Trophoblast cell (in vitro differentiated cells and primary cell): ENCODE data around the gene SEZ6.

Experiments used
- DNase-seq, 2 donors: peaks; one replicate each; pipeline ENCODE4 v3.0.0-alpha.2; 2016
- H2AFZ ChIP-seq: 2 replicates; pipeline ENCODE4 v1.6.1; 2013; ENCODE audit warnings: low read length, moderate library complexity, mild to moderate bottlenecking; ENCODE audit not compliant: insufficient read depth, poor library complexity
- H2AK5ac ChIP-seq: 2 replicates; pipeline ENCODE4 v1.6.1; 2013; ENCODE audit warnings: mild to moderate bottlenecking, low read length
- H2BK120ac ChIP-seq: 2 replicates; pipeline ENCODE4 v1.6.1; 2013; ENCODE audit warnings: low read length, mild to moderate bottlenecking, moderate library complexity; ENCODE audit not compliant: insufficient read depth, poor library complexity
- H2BK12ac ChIP-seq: 2 replicates; pipeline ENCODE4 v1.6.1; 2013; ENCODE audit warnings: mild to moderate bottlenecking, low read length, moderate library complexity
- H2BK5ac ChIP-seq: 2 replicates; pipeline ENCODE4 v1.6.1; 2013; ENCODE audit warnings: low read length, low read depth, moderate library complexity, mild to moderate bottlenecking; ENCODE audit not compliant: poor library complexity
- H3K14ac ChIP-seq: 2 replicates; pipeline ENCODE4 v1.6.1; 2013; ENCODE audit warnings: mild to moderate bottlenecking, low read length
- H3K18ac ChIP-seq: 2 replicates; pipeline ENCODE4 v1.6.1; 2013; ENCODE audit warnings: mild to moderate bottlenecking, low read length
- H3K23ac ChIP-seq: 2 replicates; pipeline ENCODE4 v1.6.1; 2013; ENCODE audit warnings: low read length
- H3K27ac ChIP-seq: 2 replicates; pipeline ENCODE4 v1.5.1; 2013; ENCODE audit warnings: low read depth, mild to moderate bottlenecking, inconsistent platforms, low read length, moderate library complexity
- H3K27me3 ChIP-seq: 2 replicates; pipeline ENCODE4 v1.6.1; 2013; ENCODE audit warnings: inconsistent platforms, mild to moderate bottlenecking, low read length, moderate library complexity; ENCODE audit not compliant: insufficient read depth
- H3K36me3 ChIP-seq, 2 experiments: 1 replicate in 1 of 2; 2 replicates in 1 of 2; pipeline ENCODE4 v1.6.1; 2013; ENCODE audit warnings: low read length in 2 of 2, mild to moderate bottlenecking in 2 of 2, moderate library complexity in 1 of 2; ENCODE audit not compliant: insufficient read depth in 2 of 2, control insufficient read depth in 1 of 2
- H3K4ac ChIP-seq: 2 replicates; pipeline ENCODE4 v1.6.1; 2013; ENCODE audit warnings: low read depth, mild to moderate bottlenecking, low read length, moderate library complexity
- H3K4me1 ChIP-seq, 2 experiments: 1 replicate in 1 of 2; 2 replicates in 1 of 2; pipeline ENCODE4 v1.6.1; 2013; ENCODE audit warnings: low read length in 2 of 2, mild to moderate bottlenecking in 2 of 2, moderate library complexity in 1 of 2; ENCODE audit not compliant: insufficient read depth in 2 of 2, control insufficient read depth in 1 of 2
- H3K4me2 ChIP-seq: 2 replicates; pipeline ENCODE4 v1.6.1; 2013; ENCODE audit warnings: inconsistent platforms, mild to moderate bottlenecking, low read length, moderate library complexity
- H3K4me3 ChIP-seq: 2 replicates; pipeline ENCODE4 v1.5.1; 2013; ENCODE audit warnings: mild to moderate bottlenecking, low read depth, low read length, inconsistent platforms
- H3K79me1 ChIP-seq: one replicate; pipeline ENCODE4 v1.6.1; 2013; ENCODE audit warnings: low read length
- H3K79me2 ChIP-seq: 2 replicates; pipeline ENCODE4 v1.6.1; 2013; ENCODE audit warnings: low read length, mild to moderate bottlenecking; ENCODE audit not compliant: control insufficient read depth, insufficient read depth, poor library complexity
- H3K9ac ChIP-seq: 2 replicates; pipeline ENCODE4 v1.6.1; 2013; ENCODE audit warnings: mild to moderate bottlenecking, low read length
- H3K9me3 ChIP-seq: 2 replicates; pipeline ENCODE4 v1.6.1; 2013; ENCODE audit warnings: low read depth, mild to moderate bottlenecking, control low read depth, inconsistent platforms, low read length; ENCODE audit not compliant: insufficient read depth
- H4K12ac ChIP-seq: 2 replicates; pipeline ENCODE4 v1.6.1; 2013; ENCODE audit warnings: low read depth, mild to moderate bottlenecking, low read length, moderate library complexity
- H4K8ac ChIP-seq: 2 replicates; pipeline ENCODE4 v1.6.1; 2013; ENCODE audit warnings: low read depth, mild to moderate bottlenecking, low read length, moderate library complexity
- H4K91ac ChIP-seq: one replicate; pipeline ENCODE4 v1.6.1; 2013; ENCODE audit warnings: low read depth, mild to moderate bottlenecking, low read length, moderate library complexity
- WGBS: extraction: QIAGEN DNeasy Blood & Tissue Kit; methylation state at CpG from one replicate; pipeline ENCODE4 v1.1.7; 2013; ENCODE audit warnings: missing lambda C conversion rate; ENCODE audit not compliant: insufficient read length, insufficient coverage; ENCODE audit errors: extremely low coverage; 5-methylcytosine and 5-hydroxymethylcytosine counted together

SEZ6 gene

GRCh38 chr17:29010586-29010985 lies 4.8 kb upstream of the SEZ6 start:
- no peak overlapping the region for H2BK120ac ChIP-seq
- no peak overlapping the region for H3K4ac ChIP-seq
- no peak overlapping the region for H4K91ac ChIP-seq
- no peak overlapping the region for H3K18ac ChIP-seq
- H3K9me3 ChIP-seq: no peaks in the 10 kb centered on the region
- H3K27ac ChIP-seq: no peak overlapping the region
- no peaks in the 10 kb centered on the region for H3K79me2 ChIP-seq
- no peak overlapping the region for H3K4me2 ChIP-seq
- H3K4me1 ChIP-seq: no peaks in the 10 kb centered on the region
- no peak overlapping the region for H3K23ac ChIP-seq
- H4K8ac ChIP-seq: no peak overlapping the region
- peaks cover under 1% of the 10 kb centered on the region for H3K27me3 ChIP-seq
- no peak overlapping the region for H2BK5ac ChIP-seq
- no peak overlapping the region for H2BK12ac ChIP-seq
- no peak overlapping the region for H2AK5ac ChIP-seq
- H2AFZ ChIP-seq: no peak overlapping the region
- no peaks in the 10 kb centered on the region for H3K79me1 ChIP-seq
- H3K14ac ChIP-seq: no peak overlapping the region
- no peak overlapping the region for H3K4me3 ChIP-seq
- no peaks in the 10 kb centered on the region for H3K36me3 ChIP-seq
- no peak for DNase-seq
- no peak overlapping the region for H3K9ac ChIP-seq
- no peak overlapping the region for H4K12ac ChIP-seq
- WGBS: no CpG with 5 or more reads among the region's 7 CpGs

- Histone ChIP-seq H3K14ac (no peak overlapping the region), H3K4ac (no peak overlapping the region), H3K27me3 (peaks cover 5% of the 10 kb centered on the region), H2BK12ac (no peak overlapping the region), H3K9me3 (no peaks in the 10 kb centered on the region), H3K79me1 (no peaks in the 10 kb centered on the region), H2BK120ac (no peak overlapping the region), H2AK5ac (no peak overlapping the region), H3K4me3 (no peak overlapping the region), H3K18ac (no peak overlapping the region), H3K4me2 (no peak overlapping the region), H3K36me3 (no peaks in the 10 kb centered on the region), H3K4me1 (no peaks in the 10 kb centered on the region), H3K9ac (no peak overlapping the region), H4K8ac (no peak overlapping the region), H3K79me2 (no peaks in the 10 kb centered on the region), H4K12ac (no peak overlapping the region), H2BK5ac (no peak overlapping the region), H3K27ac (no peak overlapping the region), H2AFZ (no peak overlapping the region), H3K23ac (no peak overlapping the region), H4K91ac (no peak overlapping the region)
- WGBS: no CpG with 5 or more reads among the region's 3 CpGs
- no peak for DNase-seq
These were observed 4.3 kb upstream of the SEZ6 start for GRCh38 chr17:29010129-29010528.

- no CpG with 5 or more reads among the region's 3 CpGs for whole genome bisulfite sequencing
- H3K9me3 ChIP-seq: no peaks in the 10 kb centered on the region
These were observed 2.8 kb upstream of the SEZ6 start for GRCh38 chr17:29008591-29008990.

GRCh38 chr17:29007860-29008455 lies 2.1 kb upstream of the SEZ6 start:
- H3K4ac ChIP-seq: no peak overlapping the region
- no CpG with 5 or more reads among the region's 2 CpGs for WGBS

More at GRCh38 chr17:29008591-29008990, 2.8 kb upstream of the SEZ6 start:
- Histone ChIP-seq H3K27ac (no peak overlapping the region), H3K27me3 (peaks cover 20% of the 10 kb centered on the region), H3K4me2 (no peak overlapping the region), H3K14ac (no peak overlapping the region), H3K18ac (no peak overlapping the region), H3K4me1 (no peaks in the 10 kb centered on the region), H2BK12ac (no peak overlapping the region), H3K79me1 (no peaks in the 10 kb centered on the region), H3K4ac (no peak overlapping the region), H2AFZ (no peak overlapping the region), H2BK120ac (no peak overlapping the region), H4K8ac (no peak overlapping the region), H3K9ac (no peak overlapping the region), H3K79me2 (no peaks in the 10 kb centered on the region), H4K12ac (no peak overlapping the region), H4K91ac (no peak overlapping the region), H2AK5ac (no peak overlapping the region), H3K36me3 (no peaks in the 10 kb centered on the region), H3K23ac (no peak overlapping the region), H2BK5ac (no peak overlapping the region), H3K4me3 (no peak overlapping the region)
- no peak for DNase-seq

More at GRCh38 chr17:29007860-29008455, 2.1 kb upstream of the SEZ6 start:
- H3K36me3 ChIP-seq: no peaks in the 10 kb centered on the region
- H2BK5ac ChIP-seq: no peak overlapping the region
- no peak overlapping the region for H4K12ac ChIP-seq
- no peak overlapping the region for H2AFZ ChIP-seq
- peak; percentile 65 to 71 for DNase-seq
- H2AK5ac ChIP-seq: no peak overlapping the region
- H3K18ac ChIP-seq: no peak overlapping the region
- H3K23ac ChIP-seq: no peak overlapping the region
- H3K9ac ChIP-seq: no peak overlapping the region
- H2BK120ac ChIP-seq: no peak overlapping the region
- H3K4me2 ChIP-seq: no peak overlapping the region
- no peaks in the 10 kb centered on the region for H3K9me3 ChIP-seq
- H3K79me1 ChIP-seq: no peaks in the 10 kb centered on the region
- no peak overlapping the region for H3K14ac ChIP-seq
- no peak overlapping the region for H4K8ac ChIP-seq
- no peak overlapping the region for H4K91ac ChIP-seq
- H2BK12ac ChIP-seq: no peak overlapping the region
- H3K27me3 ChIP-seq: peaks cover 20% of the 10 kb centered on the region
- H3K4me3 ChIP-seq: no peak overlapping the region
- no peaks in the 10 kb centered on the region for H3K4me1 ChIP-seq
- H3K27ac ChIP-seq: no peak overlapping the region
- H3K79me2 ChIP-seq: no peaks in the 10 kb centered on the region
